Mesenchymal stem cell (in vitro differentiated cells and primary cell): Measurements from ENCODE around the gene IL17REL.

Experiments used
- DNase-seq: peaks from one replicate; pipeline ENCODE4 v3.0.0-alpha.2; 2013
- H2AFZ ChIP-seq: one replicate; pipeline ENCODE4 v1.6.1; 2013; ENCODE audit warnings: low read depth, mild to moderate bottlenecking, control low read depth, inconsistent platforms, low read length, moderate library complexity
- H2AK5ac ChIP-seq: 2 replicates; pipeline ENCODE4 v1.6.1; 2013; ENCODE audit warnings: low read length, moderate library complexity, mild to moderate bottlenecking, inconsistent platforms; ENCODE audit not compliant: severe bottlenecking
- H2BK120ac ChIP-seq: one replicate; pipeline ENCODE4 v1.6.1; 2013; ENCODE audit warnings: low read depth, mild to moderate bottlenecking, inconsistent platforms, low read length, moderate library complexity
- H2BK12ac ChIP-seq, 2 experiments: one replicate each; pipeline ENCODE4 v1.6.1; 2013; ENCODE audit warnings: inconsistent platforms in 2 of 2, low read length in 2 of 2, mild to moderate bottlenecking in 2 of 2, moderate library complexity in 2 of 2, control low read depth in 1 of 2
- H2BK15ac ChIP-seq: one replicate; pipeline ENCODE4 v1.6.1; 2013; ENCODE audit warnings: mild to moderate bottlenecking, low read depth, inconsistent platforms; ENCODE audit not compliant: poor library complexity, severe bottlenecking
- H2BK5ac ChIP-seq: 2 replicates; pipeline ENCODE4 v1.6.1; 2013; ENCODE audit warnings: low read depth, mild to moderate bottlenecking, low read length, control low read depth, inconsistent platforms; ENCODE audit not compliant: poor library complexity, severe bottlenecking
- H3K14ac ChIP-seq, 2 experiments: one replicate each; pipeline ENCODE4 v1.6.1; 2013; ENCODE audit warnings: inconsistent platforms in 2 of 2, low read length in 2 of 2, control low read depth in 1 of 2, mild to moderate bottlenecking in 1 of 2, moderate library complexity in 1 of 2
- H3K18ac ChIP-seq, 2 experiments: one replicate each; pipeline ENCODE4 v1.6.1; 2013; ENCODE audit warnings: inconsistent platforms in 2 of 2, low read length in 2 of 2, control low read depth in 1 of 2, low read depth in 1 of 2, mild to moderate bottlenecking in 1 of 2
- H3K23ac ChIP-seq, 2 experiments: one replicate each; pipeline ENCODE4 v1.6.1; 2013; ENCODE audit warnings: inconsistent platforms in 2 of 2, low read length in 2 of 2, mild to moderate bottlenecking in 2 of 2, moderate library complexity in 2 of 2, control low read depth in 1 of 2
- H3K27ac ChIP-seq: 2 replicates; pipeline ENCODE4 v1.5.1; 2013; ENCODE audit warnings: mild to moderate bottlenecking, moderate library complexity, low read length, control low read depth, inconsistent platforms; ENCODE audit not compliant: poor library complexity, severe bottlenecking
- H3K27me3 ChIP-seq, 2 experiments: 2 replicates each; pipeline versions ENCODE4 v1.6.1 to v1.7.0; 2013; ENCODE audit warnings: low read length in 2 of 2, mild to moderate bottlenecking in 2 of 2, moderate library complexity in 2 of 2, control low read depth in 1 of 2, inconsistent platforms in 1 of 2; ENCODE audit not compliant: control insufficient read depth in 1 of 2, insufficient read depth in 1 of 2
- H3K36me3 ChIP-seq, 2 experiments: 2 replicates each; pipeline versions ENCODE4 v1.6.1 to v1.7.0; 2013; ENCODE audit warnings: low read length in 2 of 2, control low read depth in 1 of 2, inconsistent platforms in 1 of 2, low read depth in 1 of 2, mild to moderate bottlenecking in 1 of 2; ENCODE audit not compliant: insufficient read depth in 2 of 2, control insufficient read depth in 1 of 2
- H3K4ac ChIP-seq, 2 experiments: one replicate each; pipeline ENCODE4 v1.6.1; 2013; ENCODE audit warnings: inconsistent platforms in 2 of 2, low read length in 2 of 2, mild to moderate bottlenecking in 2 of 2, moderate library complexity in 2 of 2, control low read depth in 1 of 2, low read depth in 1 of 2
- H3K4me1 ChIP-seq: 2 replicates; pipeline ENCODE4 v1.6.1; 2013; ENCODE audit warnings: low read depth, low read length, control low read depth; ENCODE audit not compliant: control insufficient read depth, insufficient read depth
- H3K4me2 ChIP-seq: 2 replicates; pipeline ENCODE4 v1.6.1; 2013; ENCODE audit warnings: low read length, mild to moderate bottlenecking, inconsistent platforms; ENCODE audit not compliant: poor library complexity, severe bottlenecking
- H3K4me3 ChIP-seq, 2 experiments: 2 replicates each; pipeline versions ENCODE4 v1.5.1 to v1.7.0; 2013; ENCODE audit warnings: low read length in 2 of 2, mild to moderate bottlenecking in 2 of 2, control low read depth in 1 of 2, low read depth in 1 of 2; ENCODE audit not compliant: insufficient read depth in 1 of 2
- H3K79me1 ChIP-seq: replicated peaks from 2 replicates; pipeline ENCODE4 v1.6.1; 2013; ENCODE audit warnings: mild to moderate bottlenecking, control low read depth, low read length, inconsistent platforms; ENCODE audit not compliant: poor library complexity, severe bottlenecking
- H3K9ac ChIP-seq: 2 replicates; pipeline ENCODE4 v1.7.0; 2013; ENCODE audit warnings: mild to moderate bottlenecking, low read length, moderate library complexity
- H3K9me3 ChIP-seq: 2 replicates; pipeline ENCODE4 v1.7.0; 2013; ENCODE audit warnings: mild to moderate bottlenecking, low read length; ENCODE audit not compliant: control insufficient read depth
- H4K8ac ChIP-seq: one replicate; pipeline ENCODE4 v1.6.1; 2013; ENCODE audit warnings: inconsistent platforms, mild to moderate bottlenecking, low read length, moderate library complexity
- H4K91ac ChIP-seq: one replicate; pipeline ENCODE4 v1.6.1; 2013; ENCODE audit warnings: mild to moderate bottlenecking, low read length, inconsistent platforms
- WGBS: methylation state at CpG from one replicate; pipeline ENCODE4 v1.1.7; 2013; ENCODE audit warnings: mixed read lengths; 5-methylcytosine and 5-hydroxymethylcytosine counted together

The IL17REL gene

GRCh38 chr22:50031189-50032091 is 18.9 kb upstream of the IL17REL start:
- Histone ChIP-seq H2BK15ac (no peak overlapping the region), H4K8ac (no peak overlapping the region), H3K23ac (no peak overlapping the region), H4K91ac (no peak overlapping the region), H3K27me3 (peaks cover 11 to 62% of the 10 kb centered on the region in 2 experiments), H3K4ac (no peak overlapping the region), H3K4me2 (no peak overlapping the region), H2AK5ac (no peak overlapping the region), H3K14ac (no peak overlapping the region), H3K9me3 (no peaks in the 10 kb centered on the region), H3K36me3 (no peaks in the 10 kb centered on the region), H3K79me1 (no peaks in the 10 kb centered on the region), H2BK5ac (no peak overlapping the region), H3K4me3 (peak overlapping the region in 1 of 2 experiments; percentile 26), H3K9ac (no peak overlapping the region), H2BK120ac (no peak overlapping the region), H3K18ac (no peak overlapping the region), H3K4me1 (peaks cover 5% of the 10 kb centered on the region), H2BK12ac (no peak overlapping the region), H3K27ac (no peak overlapping the region), H2AFZ (no peak overlapping the region)
- no peak for DNase-seq
- WGBS: 94% methylated on average over 49 of the region's 49 CpGs

GRCh38 chr22:50030297-50031188 is 18.0 kb upstream of the IL17REL start:
- H3K27ac ChIP-seq: no peak overlapping the region
- no peak overlapping the region for H3K9ac ChIP-seq
- H2BK5ac ChIP-seq: no peak overlapping the region
- H2BK120ac ChIP-seq: no peak overlapping the region
- no peak overlapping the region for H3K4me3 ChIP-seq
- no peak overlapping the region for H3K4me2 ChIP-seq
- peak; percentile 61 for DNase-seq
- H3K18ac ChIP-seq: no peak overlapping the region
- no peaks in the 10 kb centered on the region for H3K79me1 ChIP-seq
- no peak overlapping the region for H2BK15ac ChIP-seq
- H2AFZ ChIP-seq: no peak overlapping the region
- H3K9me3 ChIP-seq: no peaks in the 10 kb centered on the region
- no peak overlapping the region for H4K91ac ChIP-seq
- H2AK5ac ChIP-seq: no peak overlapping the region
- H3K27me3 ChIP-seq: peaks cover 14 to 62% of the 10 kb centered on the region in 2 experiments
- H3K23ac ChIP-seq: no peak overlapping the region
- H3K4me1 ChIP-seq: peaks cover 5% of the 10 kb centered on the region
- no peak overlapping the region for H4K8ac ChIP-seq
- no peak overlapping the region for H3K4ac ChIP-seq
- H3K14ac ChIP-seq: no peak overlapping the region
- H2BK12ac ChIP-seq: no peak overlapping the region
- 32% methylated on average over 51 of the region's 52 CpGs for WGBS
- no peaks in the 10 kb centered on the region for H3K36me3 ChIP-seq

- no peak overlapping the region for H3K4me2 ChIP-seq
- H3K27me3 ChIP-seq: peaks cover 18 to 52% of the 10 kb centered on the region in 2 experiments
Measured at GRCh38 chr22:50027639-50028537, 15.3 kb upstream of the IL17REL start.

More at GRCh38 chr22:50027639-50028537, 15.3 kb upstream of the IL17REL start:
- no peak overlapping the region for H3K9ac ChIP-seq
- WGBS: 91% methylated on average over 40 of the region's 42 CpGs
- H3K4ac ChIP-seq: no peak overlapping the region
- no peak overlapping the region for H2BK5ac ChIP-seq
- H3K18ac ChIP-seq: no peak overlapping the region
- no peaks in the 10 kb centered on the region for H3K9me3 ChIP-seq
- no peak for DNase-seq
- H3K14ac ChIP-seq: no peak overlapping the region
- H2BK120ac ChIP-seq: no peak overlapping the region
- no peaks in the 10 kb centered on the region for H3K36me3 ChIP-seq
- no peak overlapping the region for H2BK15ac ChIP-seq
- peaks cover 5% of the 10 kb centered on the region for H3K4me1 ChIP-seq
- H3K27ac ChIP-seq: no peak overlapping the region
- H4K91ac ChIP-seq: peak overlapping the region; percentile 45
- H4K8ac ChIP-seq: no peak overlapping the region
- H2BK12ac ChIP-seq: no peak overlapping the region
- no peak overlapping the region for H3K23ac ChIP-seq
- no peaks in the 10 kb centered on the region for H3K79me1 ChIP-seq
- H3K4me3 ChIP-seq: no peak overlapping the region
- no peak overlapping the region for H2AK5ac ChIP-seq
- no peak overlapping the region for H2AFZ ChIP-seq
